AG09309 (cell line): ENCODE results near the gene NLRP9.

Source experiments
- DNase-seq: peaks from one replicate; pipeline ENCODE4 v3.0.0-alpha.2; 2010; ENCODE audit warnings: low read depth
- H3K4me3 ChIP-seq: 2 replicates; pipeline ENCODE4 v1.5.1; 2011; ENCODE audit warnings: mild to moderate bottlenecking, low read depth, low read length, moderate library complexity; ENCODE audit not compliant: control insufficient read depth
- CTCF ChIP-seq: IDR thresholded peaks from 2 replicates; pipeline ENCODE4 v1.5.1; 2011; ENCODE audit warnings: mild to moderate bottlenecking, low read depth, low read length, inconsistent platforms; ENCODE audit not compliant: insufficient read depth, control insufficient read depth; ENCODE audit errors: missing control alignments

NLRP9 gene

GRCh38 chr19:55660991-55661390, 77.2 kb downstream of the NLRP9 start:
- H3K4me3 ChIP-seq = no peak overlapping the region
- no peak for TF ChIP-seq CTCF
- DNase-seq = no peak

GRCh38 chr19:55660404-55660803, 77.8 kb downstream of the NLRP9 start:
- H3K4me3 ChIP-seq = no peak overlapping the region
- no peak for DNase-seq
- TF ChIP-seq CTCF = no peak

- DNase-seq = no peak
- H3K4me3 ChIP-seq = no peak overlapping the region
- no peak for TF ChIP-seq CTCF
These were observed 78.4 kb downstream of the NLRP9 start for GRCh38 chr19:55659822-55660221.

- TF ChIP-seq CTCF = no peak
- H3K4me3 ChIP-seq = no peak overlapping the region
- DNase-seq = no peak
These were observed 79.2 kb downstream of the NLRP9 start for GRCh38 chr19:55658846-55659459.
